BJ (cell line): Measurements from ENCODE around the gene MSL1. TPM values are rescaled to one million over a fixed set of nuclear protein-coding genes. Genes with fewer than 3 reads are reported as not detected.

Experiments used
- CTCF ChIA-PET: fragments of 350-600 bp; formaldehyde crosslinking; extraction: SDS; loops from one replicate; lab custom pipeline; 2021; ENCODE audit warnings: antibody characterized with exemption, inconsistent platforms; lab: Yijun Ruan, JAX
- POLR2A ChIA-PET: fragments of 300-600 bp; sonication (Branson Sonifier 250); formaldehyde crosslinking; extraction: SDS; loops from one replicate; lab custom pipeline; 2021; ENCODE audit warnings: antibody characterized with exemption; lab: Charles Lee
- DNase-seq: peaks from one replicate; pipeline ENCODE4 v3.0.0-alpha.2; 2011; ENCODE audit warnings: low read depth
- H3K27me3 ChIP-seq: 2 replicates; pipeline ENCODE4 v1.6.0; 2011; ENCODE audit warnings: low read length; ENCODE audit not compliant: control insufficient read depth, insufficient read depth
- H3K36me3 ChIP-seq: 2 replicates; pipeline ENCODE4 v1.5.1; 2011; ENCODE audit warnings: low read length; ENCODE audit not compliant: control insufficient read depth, insufficient read depth
- H3K4me3 ChIP-seq: 2 replicates; pipeline ENCODE4 v1.5.1; 2011; ENCODE audit warnings: low read depth, mild to moderate bottlenecking, control low read depth, low read length
- CTCF ChIP-seq: IDR thresholded peaks from 2 replicates; pipeline ENCODE4 v1.5.1; 2011; ENCODE audit warnings: low read depth, mild to moderate bottlenecking, control low read depth, inconsistent platforms, low read length, moderate library complexity; ENCODE audit not compliant: insufficient read depth
- polyA plus RNA-seq: library from polyadenylated mRNA; depleted of rRNA; stranded (reverse); fragments of >200 nt; gene quantifications from 2 replicates; pipeline ENCODE4 v1.2.3, GENCODE V29; 2011

MSL1 gene
- polyA plus RNA-seq, 1 experiment, result 36.7 TPM

GRCh38 chr17:40092581-40092980 is 29.2 kb upstream of the MSL1 start:
- no peak for DNase-seq
- no peak for TF ChIP-seq CTCF
- POLR2A ChIA-PET, result no interaction called here

GRCh38 chr17:40093005-40093579 is 28.7 kb upstream of the MSL1 start:
- TF ChIP-seq CTCF, result no peak
- H3K4me3 ChIP-seq, result no peak overlapping the region
- POLR2A ChIA-PET, result no interaction called here
- peaks cover 49% of the 10 kb centered on the region for H3K36me3 ChIP-seq
- DNase-seq, result no peak
- H3K27me3 ChIP-seq, result no peaks in the 10 kb centered on the region
- CTCF ChIA-PET, result interaction anchor here (1.0 to 1.9 kb wide), 9 partner anchors 14 to 67 kb away, joined by 3 to 12 read pairs (median 4); no protein-coding TSS in a partner anchor

More at GRCh38 chr17:40092581-40092980, 29.2 kb upstream of the MSL1 start:
- Histone ChIP-seq H3K36me3 (peaks cover 52% of the 10 kb centered on the region), H3K4me3 (no peak overlapping the region), H3K27me3 (no peaks in the 10 kb centered on the region)
- CTCF ChIA-PET, result interaction anchor here (1.3 to 1.9 kb wide), 6 partner anchors 15 to 57 kb away, joined by 4 to 12 read pairs (median 6); no protein-coding TSS in a partner anchor

- Histone ChIP-seq H3K36me3 (peaks cover 45% of the 10 kb centered on the region), H3K4me3 (no peak overlapping the region), H3K27me3 (no peaks in the 10 kb centered on the region)
- no peak for DNase-seq
- no peak for TF ChIP-seq CTCF
- ChIA-PET POLR2A (no interaction called here), CTCF (interaction anchor here (0.9 to 1.9 kb wide), 10 partner anchors 12 to 68 kb away, joined by 3 to 12 read pairs (median 4); no protein-coding TSS in a partner anchor)
Observed at GRCh38 chr17:40093580-40094201, 28.1 kb upstream of the MSL1 start.

- no peak for TF ChIP-seq CTCF
- no peak for DNase-seq
- Histone ChIP-seq H3K27me3 (no peaks in the 10 kb centered on the region), H3K36me3 (peaks cover 39% of the 10 kb centered on the region), H3K4me3 (no peak overlapping the region)
- POLR2A ChIA-PET, result no interaction called here
- CTCF ChIA-PET, result interaction anchor here (0.8 to 1.2 kb wide), 3 partner anchors 12 to 20 kb away, joined by 3 to 4 read pairs (median 3); no protein-coding TSS in a partner anchor
Observed at GRCh38 chr17:40094874-40095273, 26.9 kb upstream of the MSL1 start.

GRCh38 chr17:40095351-40095943 is 26.3 kb upstream of the MSL1 start:
- DNase-seq, result no peak
- ChIA-PET POLR2A (no interaction called here), CTCF (interaction anchor here (0.6 to 2.2 kb wide), 6 partner anchors 9 to 56 kb away, joined by 3 to 10 read pairs (median 3); no protein-coding TSS in a partner anchor)
- H3K4me3 ChIP-seq, result no peak overlapping the region
- peaks cover 36% of the 10 kb centered on the region for H3K36me3 ChIP-seq
- TF ChIP-seq CTCF, result no peak
- no peaks in the 10 kb centered on the region for H3K27me3 ChIP-seq
